Measurements from ENCODE around the gene SLC22A1.
"Not testable (repeated sequence)": the region's sequence is repeated elsewhere in the genome, so short reads cannot be mapped to it uniquely, and the experiment has no call there.

SLC22A1 gene

DNA sequence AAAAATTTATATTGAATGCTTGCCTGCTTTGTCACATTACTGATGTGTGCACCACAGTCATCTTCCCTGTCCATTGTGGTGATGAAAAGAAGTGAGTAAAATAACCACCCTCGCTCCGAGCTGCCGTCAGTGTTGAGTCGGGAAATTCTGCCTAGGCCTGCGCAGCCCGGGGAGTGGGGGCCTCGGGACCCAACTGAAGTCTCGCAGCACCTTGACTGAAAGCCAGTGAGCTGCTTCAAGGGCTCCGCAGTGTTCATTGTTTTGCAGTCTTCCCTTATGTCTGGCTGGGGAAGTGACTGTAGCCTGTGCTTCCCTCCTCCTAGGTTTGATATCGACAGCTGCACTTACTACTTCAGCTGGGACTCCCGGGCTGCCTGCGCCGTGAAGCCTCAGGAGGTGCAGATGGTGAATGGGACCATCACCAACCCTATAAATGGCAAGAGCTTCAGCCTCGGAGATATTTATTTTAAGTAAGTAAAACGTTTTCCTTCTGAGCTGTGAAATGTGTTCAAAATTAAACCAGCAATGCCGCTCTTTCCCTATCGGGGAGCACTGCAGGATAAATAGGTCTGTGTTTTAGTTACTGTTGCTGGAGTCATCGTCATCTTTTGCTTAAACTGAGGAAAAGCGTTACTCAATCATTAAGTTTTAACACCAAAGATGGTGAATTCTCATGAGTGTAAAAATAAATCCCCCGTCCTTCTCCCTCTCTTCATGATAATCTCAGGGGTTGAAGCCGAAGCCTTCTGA is 32.7 kb upstream of the SLC22A1 start:
- Histone ChIP-seq H3K27ac (no peak overlapping the region), H3K4me3 (ENCODE audit: low read depth in 1 of 2, low read length in 1 of 2) (no peak overlapping the region), H3K9me3 (peaks cover 7% of the 10 kb centered on the region), H3K27me3 (no peaks in the 10 kb centered on the region), H3K36me3 (peaks cover 100% of the 10 kb centered on the region), H3K4me1 (ENCODE audit: control insufficient read depth in 1 of 2, insufficient read depth in 1 of 2, low read depth in 1 of 2, low read length in 1 of 2) (no peaks in the 10 kb centered on the region)
- TF ChIP-seq, protein P1, sequence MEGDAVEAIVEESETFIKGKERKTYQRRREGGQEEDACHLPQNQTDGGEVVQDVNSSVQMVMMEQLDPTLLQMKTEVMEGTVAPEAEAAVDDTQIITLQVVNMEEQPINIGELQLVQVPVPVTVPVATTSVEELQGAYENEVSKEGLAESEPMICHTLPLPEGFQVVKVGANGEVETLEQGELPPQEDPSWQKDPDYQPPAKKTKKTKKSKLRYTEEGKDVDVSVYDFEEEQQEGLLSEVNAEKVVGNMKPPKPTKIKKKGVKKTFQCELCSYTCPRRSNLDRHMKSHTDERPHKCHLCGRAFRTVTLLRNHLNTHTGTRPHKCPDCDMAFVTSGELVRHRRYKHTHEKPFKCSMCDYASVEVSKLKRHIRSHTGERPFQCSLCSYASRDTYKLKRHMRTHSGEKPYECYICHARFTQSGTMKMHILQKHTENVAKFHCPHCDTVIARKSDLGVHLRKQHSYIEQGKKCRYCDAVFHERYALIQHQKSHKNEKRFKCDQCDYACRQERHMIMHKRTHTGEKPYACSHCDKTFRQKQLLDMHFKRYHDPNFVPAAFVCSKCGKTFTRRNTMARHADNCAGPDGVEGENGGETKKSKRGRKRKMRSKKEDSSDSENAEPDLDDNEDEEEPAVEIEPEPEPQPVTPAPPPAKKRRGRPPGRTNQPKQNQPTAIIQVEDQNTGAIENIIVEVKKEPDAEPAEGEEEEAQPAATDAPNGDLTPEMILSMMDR (IDR thresholded peaks at IDR 0.05), result no peak

DNA sequence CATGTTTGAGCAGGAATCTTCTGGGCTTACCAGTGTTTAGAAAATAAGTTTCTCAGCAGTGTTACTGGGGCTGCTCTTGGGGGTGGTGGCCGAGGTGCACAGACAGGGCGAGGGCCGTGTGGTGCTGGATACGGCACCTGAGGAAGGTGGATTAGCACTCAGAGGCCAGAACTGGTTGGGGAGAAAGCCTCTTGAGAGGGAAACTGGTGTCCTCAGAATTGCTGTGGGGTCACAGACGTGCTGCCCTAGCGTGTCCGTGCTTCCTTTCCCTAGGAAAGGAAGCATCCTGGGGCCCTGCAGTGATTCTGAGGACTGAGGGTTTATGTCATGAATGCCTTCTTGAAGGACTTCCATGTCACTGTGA is 32.1 kb upstream of the SLC22A1 start:
- peaks cover 7% of the 10 kb centered on the region for H3K9me3 ChIP-seq
- H3K27me3 ChIP-seq, result no peaks in the 10 kb centered on the region
- no peak overlapping the region for H3K4me3 ChIP-seq (ENCODE audit: low read depth in 1 of 2, low read length in 1 of 2)
- no peak overlapping the region for H3K27ac ChIP-seq
- TF ChIP-seq, protein P1 (IDR thresholded peaks at IDR 0.05), result no peak
- H3K4me1 ChIP-seq (ENCODE audit: control insufficient read depth in 1 of 2, insufficient read depth in 1 of 2, low read depth in 1 of 2, low read length in 1 of 2), result no peaks in the 10 kb centered on the region
- H3K36me3 ChIP-seq, result peaks cover 100% of the 10 kb centered on the region

DNA sequence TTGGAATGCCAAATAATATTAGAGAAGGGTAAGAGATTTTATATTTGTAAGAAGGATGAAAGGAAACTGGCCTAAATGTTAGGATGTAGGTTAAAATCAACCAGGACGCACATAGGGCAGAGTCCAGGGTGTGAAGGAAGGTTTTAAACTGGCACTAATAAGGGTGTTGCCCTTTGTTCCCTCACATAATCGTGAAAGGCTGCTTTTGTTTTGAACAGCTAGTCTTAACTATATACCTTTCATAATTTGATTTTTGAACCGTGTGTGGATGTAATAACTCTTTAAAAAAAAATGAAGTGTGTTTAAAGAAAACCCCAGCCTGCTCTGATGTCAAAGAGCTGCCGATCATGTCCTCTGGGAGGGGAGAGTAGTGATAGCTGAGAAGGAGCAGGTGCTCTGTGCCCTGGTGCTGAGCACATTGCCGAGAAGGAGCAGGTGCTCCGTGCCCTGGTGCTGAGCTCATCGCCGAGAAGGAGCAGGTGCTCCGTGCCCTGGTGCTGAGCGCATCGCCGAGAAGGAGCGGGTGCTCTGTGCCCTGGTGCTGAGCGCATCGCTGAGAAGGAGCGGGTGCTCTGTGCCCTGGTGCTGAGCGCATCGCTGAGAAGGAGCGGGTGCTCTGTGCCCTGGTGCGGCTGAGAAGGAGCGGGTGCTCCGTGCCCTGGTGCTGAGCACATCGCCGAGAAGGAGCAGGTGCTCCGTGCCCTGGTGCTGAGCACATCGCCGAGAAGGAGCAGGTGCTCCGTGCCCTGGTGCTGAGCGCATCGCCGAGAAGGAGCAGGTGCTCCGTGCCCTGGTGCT is 31.0 kb upstream of the SLC22A1 start:
- H3K27ac ChIP-seq; H3K9me3 ChIP-seq; H3K27me3 ChIP-seq; H3K4me1 ChIP-seq (ENCODE audit: control insufficient read depth in 1 of 2, insufficient read depth in 1 of 2, low read depth in 1 of 2, low read length in 1 of 2); H3K4me3 ChIP-seq (ENCODE audit: low read depth in 1 of 2, low read length in 1 of 2): not testable (repeated sequence)
- peaks cover 100% of the 10 kb centered on the region for H3K36me3 ChIP-seq

DNA sequence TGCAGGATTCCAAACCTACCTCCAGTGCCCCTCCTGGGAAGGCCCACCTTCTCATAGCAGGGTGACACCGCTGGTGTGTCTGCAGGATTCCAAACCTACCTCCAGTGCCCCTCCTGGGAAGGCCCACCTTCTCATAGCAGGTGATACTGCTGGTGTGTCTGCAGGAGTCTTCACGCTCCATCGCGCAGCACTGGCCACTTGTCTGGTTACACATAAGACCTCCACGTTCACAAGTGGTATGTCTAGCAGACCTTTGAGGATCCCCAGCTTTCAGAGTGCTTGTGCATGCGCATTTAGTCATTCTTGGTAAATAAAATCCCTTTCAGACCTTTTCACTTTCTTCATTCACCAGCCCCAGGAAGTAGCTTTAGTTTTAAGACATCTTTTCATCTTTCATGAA is 29.4 kb upstream of the SLC22A1 start:
- H3K9me3 ChIP-seq; H3K4me3 ChIP-seq (ENCODE audit: low read depth in 1 of 2, low read length in 1 of 2); H3K27me3 ChIP-seq; H3K27ac ChIP-seq; H3K4me1 ChIP-seq (ENCODE audit: control insufficient read depth in 1 of 2, insufficient read depth in 1 of 2, low read depth in 1 of 2, low read length in 1 of 2): not testable (repeated sequence)
- peaks cover 100% of the 10 kb centered on the region for H3K36me3 ChIP-seq

DNA sequence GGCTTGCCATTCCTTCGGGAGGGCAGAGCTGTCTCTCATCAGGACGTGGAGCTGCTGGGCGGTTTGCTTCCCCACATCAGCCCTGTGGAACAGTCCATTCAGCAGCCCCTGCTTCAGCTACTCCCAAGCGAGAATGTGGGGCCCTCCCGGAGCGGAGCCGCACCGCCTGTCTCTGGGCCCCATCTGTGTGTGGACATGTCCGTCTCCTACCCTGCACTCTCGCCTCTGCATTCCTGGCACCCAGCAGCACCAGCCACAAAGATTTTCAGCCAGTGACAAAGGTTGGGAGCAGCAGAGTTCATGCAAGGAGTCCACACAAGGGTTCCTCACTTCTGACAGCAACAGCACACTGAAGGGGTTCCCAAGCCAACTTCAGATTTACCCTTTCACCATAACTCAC is 29.0 kb upstream of the SLC22A1 start:
- Histone ChIP-seq H3K36me3 (peaks cover 100% of the 10 kb centered on the region), H3K27ac (peak overlapping the region; percentile 13), H3K4me3 (ENCODE audit: low read depth in 1 of 2, low read length in 1 of 2) (no peak overlapping the region), H3K4me1 (ENCODE audit: control insufficient read depth in 1 of 2, insufficient read depth in 1 of 2, low read depth in 1 of 2, low read length in 1 of 2) (no peaks in the 10 kb centered on the region), H3K27me3 (no peaks in the 10 kb centered on the region), H3K9me3 (peaks cover 7% of the 10 kb centered on the region)
- TF ChIP-seq, protein P1 (IDR thresholded peaks at IDR 0.05), result no peak

DNA sequence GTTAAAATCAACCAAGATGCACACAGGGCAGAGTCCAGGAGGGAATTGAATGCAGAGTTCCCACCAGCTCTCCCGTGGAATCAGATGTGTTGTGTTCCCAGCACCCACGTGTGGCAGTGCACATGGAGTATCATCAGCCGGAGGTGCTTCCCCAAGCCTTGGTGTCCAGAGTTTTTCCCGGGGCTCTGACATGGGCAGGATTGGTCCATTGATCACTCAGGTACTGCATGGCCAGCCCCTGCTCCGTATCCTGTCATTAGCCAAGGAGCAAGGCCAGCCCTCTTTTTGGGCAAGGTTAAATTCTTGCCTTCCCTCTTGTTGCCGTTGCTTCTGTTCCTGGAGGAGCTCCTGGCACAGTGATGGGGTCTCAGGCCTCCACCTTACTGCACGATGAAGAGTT is 28.6 kb upstream of the SLC22A1 start:
- Histone ChIP-seq H3K4me3 (ENCODE audit: low read depth in 1 of 2, low read length in 1 of 2) (no peak overlapping the region), H3K36me3 (peaks cover 100% of the 10 kb centered on the region), H3K9me3 (peaks cover 7% of the 10 kb centered on the region), H3K27ac (peak overlapping the region; percentile 13), H3K27me3 (no peaks in the 10 kb centered on the region), H3K4me1 (ENCODE audit: control insufficient read depth in 1 of 2, insufficient read depth in 1 of 2, low read depth in 1 of 2, low read length in 1 of 2) (no peaks in the 10 kb centered on the region)
- TF ChIP-seq, protein P1 (IDR thresholded peaks at IDR 0.05), result no peak

Measured in neutrophil (primary cell).